ENCODE measurements around the gene SH2D3A. TPM values are rescaled to one million over a fixed set of nuclear protein-coding genes. Genes with fewer than 3 reads are reported as not detected.

Gene SH2D3A
- total and polyA plus RNA-seq, 2 donors from 2014 or later = 12.5 to 35.4 TPM

DNA sequence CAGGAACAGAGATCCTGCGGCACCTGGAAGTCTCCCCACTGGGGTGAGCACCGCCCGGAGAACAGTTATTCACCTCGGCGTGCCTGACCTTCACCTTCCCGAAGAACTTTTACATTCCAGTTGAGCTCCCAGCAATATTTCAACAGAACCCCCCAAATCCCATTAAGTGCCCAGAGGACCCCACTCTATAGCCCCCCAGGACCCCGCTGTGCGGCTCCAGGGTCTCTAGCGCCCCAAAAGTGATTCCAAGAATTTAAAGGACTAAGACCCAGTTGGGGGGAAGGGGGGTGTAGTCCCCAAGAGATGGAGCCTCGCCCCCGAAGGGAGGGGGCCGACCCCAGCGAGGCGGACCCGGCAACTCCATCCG is 30.3 kb downstream of the SH2D3A start:
- DNase-seq (no peak), FAIRE-seq (no peak)
- Histone ChIP-seq H3K4me3 (ENCODE audit: low read length in 3 of 3) (peak overlapping the region; percentile 75 to 93 (median 80)), H3K27ac (ENCODE audit: low read depth in 2 of 2, low read length in 2 of 2) (peak overlapping the region; percentile 95 to 96), H3K36me3 (ENCODE audit: control insufficient read depth in 2 of 3, insufficient read depth in 3 of 3, low read length in 3 of 3) (no peaks in the 10 kb centered on the region), H3K4me1 (ENCODE audit: control insufficient read depth in 2 of 3, insufficient read depth in 2 of 3, low read depth in 1 of 3, low read length in 3 of 3) (peaks cover 5 to 28% (median 13%) of the 10 kb centered on the region in 3 donors), H3K9ac (ENCODE audit: low read length in 3 of 3) (peak overlapping the region; percentile 57 to 77 (median 68)), H3K9me3 (ENCODE audit: control insufficient read depth in 2 of 3, insufficient read depth in 1 of 3, low read length in 3 of 3) (no peaks in the 10 kb centered on the region), H3K27me3 (ENCODE audit: control insufficient read depth, insufficient read depth, low read length) (no peaks in the 10 kb centered on the region)
- TF ChIP-seq CTCF (IDR thresholded peaks at IDR 0.05; ENCODE audit: borderline replicate concordance, extremely low read depth, insufficient read depth) = no peak
- intact Hi-C loops (cut with DNase I) = no loop called here

GRCh38 chr19:6736169-6736916 is 30.9 kb downstream of the SH2D3A start:
- Histone ChIP-seq H3K9me3 (ENCODE audit: control insufficient read depth in 2 of 3, insufficient read depth in 1 of 3, low read length in 3 of 3) (no peaks in the 10 kb centered on the region), H3K36me3 (ENCODE audit: control insufficient read depth in 2 of 3, insufficient read depth in 3 of 3, low read length in 3 of 3) (no peaks in the 10 kb centered on the region), H3K4me1 (ENCODE audit: control insufficient read depth in 2 of 3, insufficient read depth in 2 of 3, low read depth in 1 of 3, low read length in 3 of 3) (peaks cover 5 to 28% (median 13%) of the 10 kb centered on the region in 3 donors), H3K27me3 (ENCODE audit: control insufficient read depth, insufficient read depth, low read length) (no peaks in the 10 kb centered on the region), H3K4me3 (ENCODE audit: low read length in 3 of 3) (peak overlapping the region; percentile 75 to 93 (median 80)), H3K27ac (ENCODE audit: low read depth in 2 of 2, low read length in 2 of 2) (peak overlapping the region; percentile 95 to 96), H3K9ac (ENCODE audit: low read length in 3 of 3) (peak overlapping the region; percentile 57 to 77 (median 68))
- DNase-seq (peak; percentile 88 to 95 (median 91)), FAIRE-seq (no peak)
- intact Hi-C loops (cut with DNase I) = no loop called here
- peak; percentile 48 for TF ChIP-seq CTCF (IDR thresholded peaks at IDR 0.05; ENCODE audit: borderline replicate concordance, extremely low read depth, insufficient read depth)

GRCh38 chr19:6735181-6735911 is 31.9 kb downstream of the SH2D3A start:
- Histone ChIP-seq H3K9me3 (ENCODE audit: control insufficient read depth in 2 of 3, insufficient read depth in 1 of 3, low read length in 3 of 3) (no peaks in the 10 kb centered on the region), H3K27ac (ENCODE audit: low read depth in 2 of 2, low read length in 2 of 2) (no peak overlapping the region), H3K9ac (ENCODE audit: low read length in 3 of 3) (no peak overlapping the region), H3K36me3 (ENCODE audit: control insufficient read depth in 2 of 3, insufficient read depth in 3 of 3, low read length in 3 of 3) (no peaks in the 10 kb centered on the region), H3K27me3 (ENCODE audit: control insufficient read depth, insufficient read depth, low read length) (no peaks in the 10 kb centered on the region), H3K4me3 (ENCODE audit: low read length in 3 of 3) (peak overlapping the region in 1 of 3 donors; percentile 75), H3K4me1 (ENCODE audit: control insufficient read depth in 2 of 3, insufficient read depth in 2 of 3, low read depth in 1 of 3, low read length in 3 of 3) (peaks cover 5 to 25% (median 13%) of the 10 kb centered on the region in 3 donors)
- no peak for TF ChIP-seq CTCF (IDR thresholded peaks at IDR 0.05; ENCODE audit: borderline replicate concordance, extremely low read depth, insufficient read depth)
- DNase-seq (peak in 1 of 5 donors; percentile 61), FAIRE-seq (no peak)
- intact Hi-C loops (cut with DNase I) = no loop called here
